GM12878 (cell line): ENCODE measurements around the gene PCCB. TPM values are rescaled to one million over a fixed set of nuclear protein-coding genes. Genes with fewer than 3 reads are reported as not detected.
A peak's percentile ranks its signal among the peaks of the same experiment; 100 is the strongest.

Experiments
- ATF7 ChIP-seq: fragments of 450-650 bp; IDR thresholded peaks from 2 replicates; pipeline ENCODE4 v1.6.1; 2016; ENCODE audit warnings: low read depth, mild to moderate bottlenecking
- DPF2 ChIP-seq: fragments of 450-650 bp; IDR thresholded peaks from 2 replicates; pipeline ENCODE4 v1.6.1; 2017; ENCODE audit warnings: mild to moderate bottlenecking
- EED ChIP-seq: sonication (generic); IDR thresholded peaks from 2 replicates; pipeline ENCODE4 v1.6.1; 2016; ENCODE audit warnings: antibody characterized with exemption, low read depth
- EZH2 ChIP-seq: IDR thresholded peaks from 2 replicates; pipeline ENCODE4 v1.6.1; 2012; ENCODE audit warnings: low read depth, mild to moderate bottlenecking, control low read depth, inconsistent platforms, low read length, borderline replicate concordance; ENCODE audit not compliant: control insufficient read depth
- GABPA ChIP-seq: IDR thresholded peaks from 2 replicates; pipeline ENCODE4 v1.6.1; 2014; ENCODE audit warnings: antibody characterized with exemption, low read depth, mild to moderate bottlenecking, inconsistent platforms
- HCFC1 ChIP-seq: fragments of 150-350 bp; IDR thresholded peaks from 2 replicates; pipeline ENCODE4 v1.6.1; 2014; ENCODE audit warnings: low read length
- HSF1 ChIP-seq: fragments of 150-350 bp; IDR thresholded peaks from 2 replicates; pipeline ENCODE4 v1.6.1; 2014; ENCODE audit warnings: mild to moderate bottlenecking, low read depth, low read length
- IKZF2 ChIP-seq, 2 experiments: fragments of 450-650 bp; IDR thresholded peaks; 2 replicates each; pipeline ENCODE4 v1.6.1; 2017; ENCODE audit warnings: mild to moderate bottlenecking in 2 of 2, moderate library complexity in 2 of 2
- MEF2A ChIP-seq: IDR thresholded peaks from 2 replicates; pipeline ENCODE4 v1.6.1; 2011; ENCODE audit warnings: low read depth, mild to moderate bottlenecking, low read length, moderate library complexity; ENCODE audit not compliant: insufficient read depth
- MTA3 ChIP-seq: IDR thresholded peaks from 2 replicates; pipeline ENCODE4 v1.6.1; 2012; ENCODE audit warnings: low read length, inconsistent platforms, borderline replicate concordance
- MXI1 ChIP-seq: fragments of 150-350 bp; IDR thresholded peaks from 2 replicates; pipeline ENCODE4 v1.6.1; 2011; ENCODE audit warnings: low read depth, mild to moderate bottlenecking, inconsistent platforms, low read length, improper control_type of control experiment
- MYC ChIP-seq: IDR thresholded peaks from 2 replicates; pipeline ENCODE4 v1.6.1; 2011; ENCODE audit warnings: mild to moderate bottlenecking, low read length, moderate library complexity, inconsistent platforms; ENCODE audit not compliant: insufficient read depth, insufficient replicate concordance, insufficient read length, severe bottlenecking
- NRF1 ChIP-seq: conservative IDR thresholded peaks from 2 replicates; pipeline ENCODE4 v1.6.1; 2011; ENCODE audit warnings: mild to moderate bottlenecking, low read depth, low read length, improper control_type of control experiment
- POLR2A ChIP-seq: IDR thresholded peaks from 2 replicates; pipeline ENCODE4 v1.6.1; 2011; ENCODE audit warnings: low read depth, mild to moderate bottlenecking, low read length
- RBBP5 ChIP-seq: fragments of 200-600 bp; sonication (generic); conservative IDR thresholded peaks from 2 replicates; pipeline ENCODE4 v1.6.1; 2016
- REST ChIP-seq: IDR thresholded peaks from 2 replicates; pipeline ENCODE4 v1.6.1; 2012; ENCODE audit warnings: mild to moderate bottlenecking, low read depth, low read length
- SIN3A ChIP-seq: IDR thresholded peaks from 2 replicates; pipeline ENCODE4 v1.6.1; 2012; ENCODE audit warnings: low read depth, low read length, improper control_type of control experiment
- SMAD5 ChIP-seq: IDR thresholded peaks from 2 replicates; pipeline ENCODE4 v1.6.1; 2016; ENCODE audit warnings: antibody characterized with exemption, low read depth
- SUZ12 ChIP-seq: fragments of 200-600 bp; sonication (generic); IDR thresholded peaks from one replicate; pipeline ENCODE4 v1.6.1; 2018; ENCODE audit warnings: antibody characterized with exemption, mild to moderate bottlenecking; ENCODE audit not compliant: unreplicated experiment
- TBL1XR1 ChIP-seq: IDR thresholded peaks from 2 replicates; pipeline ENCODE4 v1.6.1; 2012; ENCODE audit warnings: low read depth, low read length, improper control_type of control experiment
- TCF12 ChIP-seq: IDR thresholded peaks from 2 replicates; pipeline ENCODE4 v1.6.1; 2011; ENCODE audit warnings: low read depth, mild to moderate bottlenecking, low read length
- TCF3 ChIP-seq: IDR thresholded peaks from 2 replicates; pipeline ENCODE4 v1.6.1; 2012; ENCODE audit warnings: low read depth, mild to moderate bottlenecking, low read length, borderline replicate concordance; ENCODE audit not compliant: insufficient read depth
- ZNF622 ChIP-seq: fragments of 450-650 bp; IDR thresholded peaks from 2 replicates; pipeline ENCODE4 v1.6.1; 2017; ENCODE audit warnings: mild to moderate bottlenecking, inconsistent platforms
- polyA plus RNA-seq, 11 experiments: library from polyadenylated mRNA; depleted of rRNA in 4 of 11; unstranded in 6 of 11; stranded (reverse) in 5 of 11; fragments of >200 nt; fragmentation: Nextera tagmentation in 4 of 11; fragmentation: Illumina TruSeq in 1 of 11; extraction: Ambion mirVana in 4 of 11; extraction: Trizol in 1 of 11; gene quantifications; 1 replicate in 1 of 11; 2 replicates in 10 of 11; pipeline versions ENCODE4 v1.2.1 to v1.2.3, GENCODE V29; 2011 to 2016; ENCODE audit warnings: inconsistent platforms in 2 of 11, missing spikeins in 2 of 11, low read depth in 1 of 11
- total RNA-seq, 4 experiments: library from RNA; depleted of rRNA in 3 of 4; stranded (reverse); fragments of >200 nt in 3 of 4; fragmentation: Illumina TruSeq in 1 of 4; extraction: Trizol in 1 of 4; gene quantifications; 2 replicates each; pipeline versions ENCODE4 v1.2.1 to v1.2.3, GENCODE V29; 2013 to 2021
- TF ChIP-seq, protein P1 (sequence below): fragments of 450-650 bp; IDR thresholded peaks from 2 replicates; pipeline ENCODE4 v1.6.1; 2018; ENCODE audit warnings: mild to moderate bottlenecking, low read depth, moderate library complexity; ENCODE audit not compliant: partially characterized antibody

PCCB gene
- total and polyA plus RNA-seq, 10 of the 15 experiments (the other 5 are each of a cell fraction or from before 2014, with no cell fraction given) = 67.2 to 133 (median 86.9) TPM

DNA sequence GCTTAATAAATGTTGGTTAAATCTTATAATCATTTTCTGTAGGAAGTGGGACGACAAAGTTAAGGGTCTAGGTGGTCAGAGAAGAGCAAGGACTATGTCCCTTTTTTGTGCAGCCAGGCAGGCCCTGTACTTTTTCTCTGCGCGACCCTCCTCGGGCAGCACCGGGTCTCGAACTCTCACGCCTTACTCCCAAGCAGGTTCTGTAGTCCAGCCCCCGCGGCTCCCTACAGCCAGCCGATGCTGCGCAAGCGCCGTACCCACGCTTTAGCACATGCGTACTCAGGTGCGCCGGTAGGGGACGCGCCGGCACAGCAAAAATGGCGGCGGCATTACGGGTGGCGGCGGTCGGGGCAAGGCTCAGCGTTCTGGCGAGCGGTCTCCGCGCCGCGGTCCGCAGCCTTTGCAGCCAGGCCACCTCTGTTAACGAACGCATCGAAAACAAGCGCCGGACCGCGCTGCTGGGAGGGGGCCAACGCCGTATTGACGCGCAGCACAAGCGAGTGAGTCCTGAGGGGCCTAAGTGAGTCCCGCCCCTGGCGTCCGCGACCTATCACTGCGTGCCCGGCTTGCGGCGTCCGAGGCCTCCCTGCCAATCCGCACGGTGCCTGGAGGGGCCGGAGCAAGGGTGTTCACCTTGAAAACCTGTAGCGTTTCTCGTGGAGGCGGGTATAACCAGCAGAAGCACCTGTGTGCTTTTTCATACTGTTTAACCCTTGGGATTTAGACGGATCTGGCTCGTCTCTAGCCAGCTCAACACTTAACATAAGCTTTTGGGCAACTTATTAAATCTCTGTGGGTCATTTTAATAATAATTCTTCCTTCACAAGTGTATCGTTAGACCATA is at the start of gene PCCB (continued):
- TF ChIP-seq REST = no peak; the same call in 1 of the 2 replicates
- peak; percentile 61 for TF ChIP-seq DPF2
- 0 out of 2 replicates have a peak, but pooled peaks have one; percentile 64 for TF ChIP-seq SMAD5
- TF ChIP-seq HCFC1 = peak; percentile 42
- no peak for TF ChIP-seq ATF7
- TF ChIP-seq TCF12 = no peak
- TF ChIP-seq MTA3 = no peak
- no peak for TF ChIP-seq GABPA
- TF ChIP-seq NRF1 = peak; percentile 81
- TF ChIP-seq IKZF2 (IDR thresholded peaks at IDR 0.05) = no peak; a peak in 1 of 4 replicates
- peak; percentile 96 for TF ChIP-seq POLR2A
- TF ChIP-seq, protein P1, sequence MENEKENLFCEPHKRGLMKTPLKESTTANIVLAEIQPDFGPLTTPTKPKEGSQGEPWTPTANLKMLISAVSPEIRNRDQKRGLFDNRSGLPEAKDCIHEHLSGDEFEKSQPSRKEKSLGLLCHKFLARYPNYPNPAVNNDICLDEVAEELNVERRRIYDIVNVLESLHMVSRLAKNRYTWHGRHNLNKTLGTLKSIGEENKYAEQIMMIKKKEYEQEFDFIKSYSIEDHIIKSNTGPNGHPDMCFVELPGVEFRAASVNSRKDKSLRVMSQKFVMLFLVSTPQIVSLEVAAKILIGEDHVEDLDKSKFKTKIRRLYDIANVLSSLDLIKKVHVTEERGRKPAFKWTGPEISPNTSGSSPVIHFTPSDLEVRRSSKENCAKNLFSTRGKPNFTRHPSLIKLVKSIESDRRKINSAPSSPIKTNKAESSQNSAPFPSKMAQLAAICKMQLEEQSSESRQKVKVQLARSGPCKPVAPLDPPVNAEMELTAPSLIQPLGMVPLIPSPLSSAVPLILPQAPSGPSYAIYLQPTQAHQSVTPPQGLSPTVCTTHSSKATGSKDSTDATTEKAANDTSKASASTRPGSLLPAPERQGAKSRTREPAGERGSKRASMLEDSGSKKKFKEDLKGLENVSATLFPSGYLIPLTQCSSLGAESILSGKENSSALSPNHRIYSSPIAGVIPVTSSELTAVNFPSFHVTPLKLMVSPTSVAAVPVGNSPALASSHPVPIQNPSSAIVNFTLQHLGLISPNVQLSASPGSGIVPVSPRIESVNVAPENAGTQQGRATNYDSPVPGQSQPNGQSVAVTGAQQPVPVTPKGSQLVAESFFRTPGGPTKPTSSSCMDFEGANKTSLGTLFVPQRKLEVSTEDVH = no peak
- TF ChIP-seq MYC = peak; percentile 27
- no peak for TF ChIP-seq ZNF622
- no peak for TF ChIP-seq TBL1XR1
- TF ChIP-seq SIN3A = no peak
- no peak for TF ChIP-seq SUZ12
- TF ChIP-seq EZH2 = no peak
- TF ChIP-seq MXI1 = 0 out of 2 replicates have a peak, but pooled peaks have one; percentile 1
- TF ChIP-seq MEF2A = 0 out of 2 replicates have a peak, but pooled peaks have one; percentile 4
- TF ChIP-seq EED = no peak
- no peak for TF ChIP-seq RBBP5
- TF ChIP-seq HSF1 = no peak
- TF ChIP-seq TCF3 = 0 out of 2 replicates have a peak, but pooled peaks have one; percentile 21
